Loucy (cell line): ENCODE measurements around the gene SOCS2.
"Not testable (repeated sequence)": the region's sequence is repeated elsewhere in the genome, so short reads cannot be mapped to it uniquely, and the experiment has no call there.

Experiments
- H2AFZ ChIP-seq: fragments of 200-600 bp; sonication (generic); 2 replicates; pipeline ENCODE4 v1.6.0; 2016; ENCODE audit warnings: antibody characterized with exemption, mild to moderate bottlenecking, low read length, moderate library complexity
- H3F3A ChIP-seq: fragments of 200-600 bp; 2 replicates; pipeline ENCODE4 v1.6.0; 2016; ENCODE audit warnings: antibody characterized with exemption, low read depth, mild to moderate bottlenecking
- H3K27me3 ChIP-seq: fragments of 200-600 bp; sonication (generic); 2 replicates; pipeline ENCODE4 v1.6.1; 2014; ENCODE audit warnings: low read length, mild to moderate bottlenecking; ENCODE audit not compliant: insufficient read depth, poor library complexity, severe bottlenecking
- H3K36me3 ChIP-seq: fragments of 200-600 bp; sonication (generic); 2 replicates; pipeline ENCODE4 v1.6.1; 2016; ENCODE audit warnings: low read length; ENCODE audit not compliant: insufficient read depth
- H3K4me1 ChIP-seq: fragments of 200-600 bp; sonication (generic); 2 replicates; pipeline ENCODE4 v1.5.1; 2014; ENCODE audit warnings: low read length, mild to moderate bottlenecking; ENCODE audit not compliant: insufficient read depth, poor library complexity, severe bottlenecking
- H3K4me2 ChIP-seq: fragments of 200-600 bp; sonication (generic); 2 replicates; pipeline ENCODE4 v1.6.0; 2014; ENCODE audit warnings: antibody characterized with exemption, low read length, low read depth, mild to moderate bottlenecking; ENCODE audit not compliant: poor library complexity, severe bottlenecking
- H3K4me3 ChIP-seq: fragments of 200-600 bp; sonication (generic); 2 replicates; pipeline ENCODE4 v1.5.1; 2014; ENCODE audit warnings: low read length, mild to moderate bottlenecking, mixed read lengths; ENCODE audit not compliant: poor library complexity, severe bottlenecking
- H3K79me2 ChIP-seq: fragments of 200-600 bp; sonication (generic); 2 replicates; pipeline ENCODE4 v1.6.1; 2014; ENCODE audit warnings: low read length; ENCODE audit not compliant: insufficient read depth
- H3K9ac ChIP-seq: fragments of 200-600 bp; sonication (generic); 2 replicates; pipeline ENCODE4 v1.6.0; 2014; ENCODE audit warnings: mild to moderate bottlenecking, low read depth, low read length, moderate library complexity; ENCODE audit not compliant: poor library complexity, severe bottlenecking
- H3K9me2 ChIP-seq: fragments of 200-600 bp; sonication (generic); replicated peaks from 2 replicates; pipeline ENCODE4 v1.6.1; 2016; ENCODE audit warnings: low read depth, low read length, mixed read lengths
- H3K9me3 ChIP-seq: fragments of 200-600 bp; sonication (generic); 2 replicates; pipeline ENCODE4 v1.6.1; 2014; ENCODE audit warnings: mild to moderate bottlenecking, antibody characterized with exemption, low read length, low read depth; ENCODE audit not compliant: insufficient read depth
- H4K20me1 ChIP-seq: fragments of 200-600 bp; sonication (generic); 2 replicates; pipeline ENCODE4 v1.6.0; 2014; ENCODE audit warnings: antibody characterized with exemption, low read length, mild to moderate bottlenecking; ENCODE audit not compliant: insufficient read depth, poor library complexity, severe bottlenecking
- EZH2phosphoT487 ChIP-seq: fragments of 200-600 bp; IDR thresholded peaks from 2 replicates; pipeline ENCODE4 v1.6.1; 2018; ENCODE audit warnings: antibody characterized with exemption, mild to moderate bottlenecking, moderate library complexity, borderline replicate concordance
- TF ChIP-seq, protein P1 (sequence below): fragments of 200-600 bp; sonication (generic); conservative IDR thresholded peaks from 2 replicates; pipeline ENCODE4 v1.5.1; 2014; ENCODE audit warnings: mild to moderate bottlenecking, antibody characterized with exemption, low read length

The SOCS2 gene

DNA sequence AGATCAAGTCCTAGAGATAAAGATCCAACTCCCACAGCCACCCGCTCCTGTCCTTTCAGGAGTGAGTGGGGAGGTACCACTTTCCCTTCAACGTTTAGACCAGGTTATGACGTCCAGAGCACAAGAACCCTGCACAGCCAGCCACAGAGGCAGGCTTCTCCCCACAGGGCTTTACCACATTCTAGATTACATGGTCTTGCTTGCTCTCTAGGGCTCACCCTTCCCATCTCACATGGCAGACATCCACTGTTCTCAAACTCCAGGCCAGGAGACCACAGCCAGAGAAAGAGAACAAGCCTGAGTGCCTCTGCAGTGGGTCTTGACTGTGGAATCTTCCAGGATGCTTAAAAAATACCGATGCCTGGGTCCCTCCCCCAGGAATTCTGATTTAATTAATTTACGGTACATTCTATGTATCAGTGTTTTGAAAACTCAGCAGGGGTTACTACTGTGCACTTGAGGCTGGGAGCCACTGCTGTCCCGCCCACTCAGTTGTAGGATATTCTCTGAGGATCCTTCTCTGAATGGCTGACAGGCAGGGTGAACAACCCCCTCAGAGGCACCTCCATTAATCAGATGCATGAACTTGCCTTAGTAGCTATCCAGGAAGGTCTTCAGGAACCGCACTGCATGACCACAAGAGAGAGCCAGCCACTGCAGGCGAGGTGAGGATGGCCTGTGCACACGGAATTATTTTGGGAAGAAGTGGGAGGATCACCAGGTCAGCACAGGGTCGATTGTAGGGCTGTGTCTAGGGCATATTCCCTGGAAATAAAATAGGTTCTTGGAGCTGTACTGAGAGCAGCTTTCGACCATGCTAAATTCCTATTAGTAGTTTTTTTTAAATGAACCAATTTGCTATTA, 21.5 kb upstream of the SOCS2 start:
- H3K36me3 ChIP-seq = no peaks in the 10 kb centered on the region
- H3K9me3 ChIP-seq = no peaks in the 10 kb centered on the region
- H2AFZ ChIP-seq = no peak overlapping the region
- no peaks in the 10 kb centered on the region for H3K9me2 ChIP-seq
- H3K27me3 ChIP-seq = no peaks in the 10 kb centered on the region
- H3K4me2 ChIP-seq = no peak overlapping the region
- H3K4me1 ChIP-seq = no peaks in the 10 kb centered on the region
- no peak overlapping the region for H3K4me3 ChIP-seq
- H3F3A ChIP-seq = no peaks in the 10 kb centered on the region
- H3K9ac ChIP-seq = no peak overlapping the region
- no peaks in the 10 kb centered on the region for H4K20me1 ChIP-seq
- no peaks in the 10 kb centered on the region for H3K79me2 ChIP-seq
- no peak for TF ChIP-seq EZH2phosphoT487
- TF ChIP-seq, protein P1, sequence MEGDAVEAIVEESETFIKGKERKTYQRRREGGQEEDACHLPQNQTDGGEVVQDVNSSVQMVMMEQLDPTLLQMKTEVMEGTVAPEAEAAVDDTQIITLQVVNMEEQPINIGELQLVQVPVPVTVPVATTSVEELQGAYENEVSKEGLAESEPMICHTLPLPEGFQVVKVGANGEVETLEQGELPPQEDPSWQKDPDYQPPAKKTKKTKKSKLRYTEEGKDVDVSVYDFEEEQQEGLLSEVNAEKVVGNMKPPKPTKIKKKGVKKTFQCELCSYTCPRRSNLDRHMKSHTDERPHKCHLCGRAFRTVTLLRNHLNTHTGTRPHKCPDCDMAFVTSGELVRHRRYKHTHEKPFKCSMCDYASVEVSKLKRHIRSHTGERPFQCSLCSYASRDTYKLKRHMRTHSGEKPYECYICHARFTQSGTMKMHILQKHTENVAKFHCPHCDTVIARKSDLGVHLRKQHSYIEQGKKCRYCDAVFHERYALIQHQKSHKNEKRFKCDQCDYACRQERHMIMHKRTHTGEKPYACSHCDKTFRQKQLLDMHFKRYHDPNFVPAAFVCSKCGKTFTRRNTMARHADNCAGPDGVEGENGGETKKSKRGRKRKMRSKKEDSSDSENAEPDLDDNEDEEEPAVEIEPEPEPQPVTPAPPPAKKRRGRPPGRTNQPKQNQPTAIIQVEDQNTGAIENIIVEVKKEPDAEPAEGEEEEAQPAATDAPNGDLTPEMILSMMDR = no peak

DNA sequence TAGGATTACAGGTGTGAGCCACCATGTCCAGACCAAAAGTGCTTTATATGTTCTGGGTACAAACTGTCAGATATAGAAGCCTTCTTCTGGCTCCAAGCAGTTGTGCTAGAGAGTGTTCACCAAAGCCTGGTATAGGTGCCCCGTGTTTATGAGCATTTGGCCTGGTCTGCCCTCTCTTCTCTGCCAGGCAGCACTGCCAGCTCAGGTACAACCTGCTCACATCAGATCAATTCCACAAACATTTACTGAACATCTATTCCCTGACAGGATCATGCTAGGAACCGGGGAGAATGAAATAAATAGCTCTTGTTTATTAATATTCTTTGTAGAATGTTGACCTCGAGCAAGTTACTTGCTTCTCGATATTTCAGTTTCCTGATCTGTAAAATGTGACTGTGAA, 20.0 kb upstream of the SOCS2 start:
- no peak overlapping the region for H2AFZ ChIP-seq
- H3K4me1 ChIP-seq = no peaks in the 10 kb centered on the region
- H3K4me2 ChIP-seq = no peak overlapping the region
- TF ChIP-seq, protein P1 = no peak
- TF ChIP-seq EZH2phosphoT487 = no peak
- no peaks in the 10 kb centered on the region for H3K9me3 ChIP-seq
- H3F3A ChIP-seq = no peaks in the 10 kb centered on the region
- H3K4me3 ChIP-seq = no peak overlapping the region
- no peaks in the 10 kb centered on the region for H3K36me3 ChIP-seq
- H4K20me1 ChIP-seq = no peaks in the 10 kb centered on the region
- H3K9me2 ChIP-seq = no peaks in the 10 kb centered on the region
- no peak overlapping the region for H3K9ac ChIP-seq
- no peaks in the 10 kb centered on the region for H3K79me2 ChIP-seq
- no peaks in the 10 kb centered on the region for H3K27me3 ChIP-seq

DNA sequence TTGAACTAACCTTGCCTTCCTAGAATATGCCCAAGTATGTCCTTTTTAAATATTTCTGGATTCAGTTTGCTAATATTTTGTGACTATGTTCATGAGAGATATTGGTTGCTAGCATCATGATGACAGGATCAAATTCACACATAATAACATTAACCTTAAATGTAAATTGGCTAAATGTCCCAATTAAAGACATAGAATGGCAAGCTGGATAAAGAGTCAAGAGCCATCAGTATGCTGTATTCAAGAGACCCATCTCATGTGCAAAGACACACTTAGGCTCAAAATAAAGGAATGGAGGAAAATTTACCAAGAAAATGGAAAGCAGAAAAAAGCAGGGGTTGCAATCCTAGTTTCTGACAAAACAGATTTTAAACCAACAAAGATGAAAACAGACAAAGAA, 14.6 kb upstream of the SOCS2 start:
- H3K4me3 ChIP-seq, H3K27me3 ChIP-seq, H3K9me3 ChIP-seq, H3K79me2 ChIP-seq, H3K4me2 ChIP-seq, H3F3A ChIP-seq, H3K36me3 ChIP-seq, H3K4me1 ChIP-seq, H2AFZ ChIP-seq, H4K20me1 ChIP-seq, H3K9me2 ChIP-seq, H3K9ac ChIP-seq: not testable (repeated sequence)

DNA sequence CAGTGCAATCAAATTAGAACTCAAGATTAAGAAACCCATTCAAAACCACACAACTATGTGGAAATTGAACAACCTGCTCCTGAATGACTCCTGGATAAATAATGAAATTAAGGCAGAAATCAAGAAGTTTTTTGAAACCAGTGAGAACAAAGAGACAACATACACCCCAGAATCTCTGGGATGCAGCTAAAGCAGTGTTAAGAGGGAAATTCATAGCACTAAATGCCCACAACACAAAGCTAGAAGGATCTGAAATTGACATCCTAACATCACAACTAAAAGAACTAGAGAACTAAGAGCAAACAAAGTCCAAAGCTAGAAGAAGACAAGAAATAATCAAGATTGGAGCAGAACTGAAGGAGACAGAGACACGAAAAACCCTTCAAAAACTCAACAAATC, 13.8 kb upstream of the SOCS2 start:
- not testable (repeated sequence) for H3K36me3 ChIP-seq, H3K9me2 ChIP-seq, H3F3A ChIP-seq, H3K4me1 ChIP-seq, H2AFZ ChIP-seq, H3K9me3 ChIP-seq, H4K20me1 ChIP-seq, H3K4me3 ChIP-seq, H3K79me2 ChIP-seq, H3K4me2 ChIP-seq, H3K27me3 ChIP-seq, H3K9ac ChIP-seq
